CD4-positive, alpha-beta T cell treated with Interferon alpha-2 for 1 hour (primary cell): ENCODE measurements around the gene DMBT1.
"Not testable (repeated sequence)": the region's sequence is repeated elsewhere in the genome, so short reads cannot be mapped to it uniquely, and the experiment has no call there.

ENCODE experiments used
- DNase-seq, 2 donors: peaks; one replicate each; pipeline ENCODE4 v3.0.0-alpha.2; 2020 to 2022

The DMBT1 gene

GRCh38 chr10:122587098-122587760 lies 26.7 kb downstream of the DMBT1 start:
- DNase-seq = no peak

GRCh38 chr10:122588381-122588780 lies 27.8 kb downstream of the DMBT1 start:
- DNase-seq = no peak

DNA sequence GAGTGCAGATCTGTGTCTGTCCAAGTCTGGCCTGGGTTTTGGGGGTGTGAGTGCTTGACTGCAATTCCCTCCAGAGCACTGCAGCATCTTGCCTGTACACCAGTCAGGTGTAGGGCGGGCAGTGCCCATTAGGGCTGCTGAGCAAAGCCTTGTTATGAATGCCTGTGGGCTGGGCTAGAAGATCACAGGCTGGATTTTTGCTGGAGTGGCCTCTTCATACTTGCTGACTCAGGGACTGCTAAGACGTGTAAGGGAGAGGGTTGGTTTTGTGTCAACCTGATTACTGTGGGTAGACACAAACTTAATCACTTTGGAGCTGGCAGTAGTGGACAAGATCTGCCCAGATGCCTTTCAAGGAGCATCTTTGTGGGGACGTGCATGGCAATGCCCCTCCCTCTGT lies 29.6 kb downstream of the DMBT1 start:
- no peak for DNase-seq

- DNase-seq = no peak
Observed at GRCh38 chr10:122591736-122592135, 31.2 kb downstream of the DMBT1 start.

DNA sequence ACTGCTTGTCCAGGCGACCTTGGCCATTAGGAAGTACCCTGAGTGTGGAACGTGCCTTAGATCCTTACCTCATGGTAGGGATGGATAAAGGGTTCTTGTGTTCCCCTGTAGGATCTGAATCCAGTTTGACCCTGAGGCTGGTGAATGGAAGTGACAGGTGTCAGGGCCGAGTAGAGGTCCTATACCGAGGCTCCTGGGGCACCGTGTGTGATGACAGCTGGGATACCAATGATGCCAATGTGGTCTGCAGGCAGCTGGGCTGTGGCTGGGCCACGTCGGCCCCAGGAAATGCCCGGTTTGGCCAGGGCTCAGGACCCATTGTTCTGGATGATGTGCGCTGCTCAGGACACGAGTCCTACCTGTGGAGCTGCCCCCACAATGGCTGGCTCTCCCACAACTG lies 31.6 kb downstream of the DMBT1 start:
- no peak for DNase-seq

GRCh38 chr10:122617476-122618270 lies 57.1 kb downstream of the DMBT1 start:
- DNase-seq = no peak

- no peak for DNase-seq
Observed at GRCh38 chr10:122618461-122619165, 58.1 kb downstream of the DMBT1 start.

DNA sequence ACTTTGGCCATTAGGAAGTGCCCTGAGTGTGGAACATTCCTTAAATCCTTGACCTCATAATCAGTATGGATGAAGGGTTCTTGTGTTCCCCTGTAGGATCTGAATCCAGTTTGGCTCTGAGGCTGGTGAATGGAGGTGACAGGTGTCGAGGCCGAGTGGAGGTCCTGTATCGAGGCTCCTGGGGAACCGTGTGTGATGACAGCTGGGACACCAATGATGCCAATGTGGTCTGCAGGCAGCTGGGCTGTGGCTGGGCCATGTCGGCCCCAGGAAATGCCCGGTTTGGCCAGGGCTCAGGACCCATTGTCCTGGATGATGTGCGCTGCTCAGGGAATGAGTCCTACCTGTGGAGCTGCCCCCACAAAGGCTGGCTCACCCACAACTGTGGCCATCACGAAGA lies 60.4 kb downstream of the DMBT1 start:
- not testable (repeated sequence) for DNase-seq

DNA sequence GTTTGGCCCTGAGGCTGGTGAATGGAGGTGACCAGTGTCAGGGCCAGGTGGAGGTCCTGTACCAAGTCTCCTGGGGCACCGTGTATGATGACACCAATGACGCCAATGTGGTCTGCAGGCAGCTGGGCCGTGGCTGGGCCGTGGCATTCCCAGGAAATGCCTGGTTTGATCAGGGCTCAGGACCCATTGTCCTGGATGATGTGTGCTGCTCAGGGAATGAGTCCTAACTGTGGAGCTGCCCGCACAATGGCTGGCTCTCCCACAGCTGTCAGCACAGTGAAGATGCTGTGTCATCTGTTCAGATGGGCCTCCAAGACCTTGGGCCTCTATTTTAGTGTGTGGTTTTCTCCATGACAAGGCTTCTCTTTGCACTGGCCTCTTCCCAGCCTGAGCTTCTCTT lies 64.0 kb downstream of the DMBT1 start:
- DNase-seq = no peak

GRCh38 chr10:122630526-122630925 lies 70.0 kb downstream of the DMBT1 start:
- DNase-seq = no peak

DNA sequence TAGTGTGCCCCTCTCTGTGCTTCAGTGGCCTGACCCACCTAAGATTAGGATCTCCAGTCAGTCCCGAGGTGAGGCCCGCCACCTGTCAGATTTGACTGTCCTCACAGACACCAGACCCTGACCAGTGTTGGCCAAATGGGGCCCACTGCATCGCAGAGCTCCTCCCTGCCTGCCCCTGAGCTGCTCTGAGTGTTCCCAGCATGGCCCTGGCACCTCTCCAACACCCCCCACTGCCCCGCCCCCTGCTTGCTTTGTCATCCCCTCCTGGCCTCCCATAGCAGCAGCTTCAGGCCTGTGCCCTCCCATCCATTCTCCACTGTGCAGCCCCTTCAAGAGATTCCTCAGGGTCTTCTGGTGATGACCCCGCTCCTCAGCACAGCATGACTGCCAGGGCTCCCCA lies 71.5 kb downstream of the DMBT1 start:
- no peak for DNase-seq

DNA sequence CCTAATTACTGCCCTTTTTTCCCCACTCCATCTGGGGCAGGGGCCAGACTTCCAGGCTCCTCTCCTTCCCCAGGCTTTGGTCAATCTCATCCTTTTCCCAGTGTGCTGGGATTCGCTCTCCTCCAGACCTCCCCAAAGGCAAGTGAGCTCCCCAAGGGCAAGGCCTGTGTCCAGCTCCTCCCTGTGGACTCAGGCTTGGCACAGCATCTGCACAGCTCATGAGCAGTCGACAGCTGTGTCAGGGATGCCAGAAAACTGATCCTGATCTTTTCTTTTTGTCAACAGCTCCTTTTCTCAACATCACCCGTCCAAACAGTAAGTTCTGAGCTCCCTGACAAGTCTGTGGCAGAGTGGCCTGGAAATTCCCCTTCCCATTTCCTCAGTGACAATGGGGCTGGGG lies 72.0 kb downstream of the DMBT1 start:
- no peak for DNase-seq

- no peak for DNase-seq
Observed at GRCh38 chr10:122636953-122637352, 76.4 kb downstream of the DMBT1 start.

DNA sequence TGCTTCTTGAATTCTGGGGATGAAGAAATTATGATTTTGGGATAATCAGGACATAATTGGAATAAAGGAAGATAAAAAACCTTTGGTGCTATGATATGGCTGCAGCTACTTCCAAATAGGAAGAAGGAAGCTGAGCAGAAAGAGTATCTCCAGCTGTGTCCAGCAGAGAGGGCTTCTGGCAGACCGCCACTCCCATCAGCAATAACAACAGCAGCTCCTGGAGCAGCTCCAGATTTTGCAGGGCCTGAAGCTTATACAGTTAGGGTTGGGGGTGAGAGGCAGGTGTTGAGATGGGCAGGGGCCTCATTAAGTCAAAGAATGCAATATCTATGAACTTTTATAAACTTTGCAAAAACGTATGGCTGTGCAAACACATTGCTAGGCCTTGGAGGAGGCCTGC lies 76.8 kb downstream of the DMBT1 start:
- no peak for DNase-seq

DNA sequence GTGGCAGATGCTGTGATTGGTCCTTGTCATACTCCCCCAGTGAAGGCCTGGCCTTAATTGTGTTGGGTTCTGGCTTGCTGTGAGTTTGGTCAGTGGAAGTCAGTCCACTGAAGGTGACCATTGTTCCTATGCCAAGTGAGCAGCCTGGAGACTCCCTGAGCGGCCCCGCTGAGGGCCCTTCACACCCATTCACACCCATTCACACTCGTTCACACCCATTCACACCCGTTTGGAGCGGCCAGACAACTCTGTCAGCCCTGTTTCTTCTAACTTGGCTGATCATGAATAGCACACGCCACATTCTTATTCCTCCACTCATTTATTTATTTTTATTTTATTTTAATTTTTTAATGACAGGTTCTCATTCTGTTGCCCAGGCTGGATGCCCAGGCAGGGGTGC lies 77.6 kb downstream of the DMBT1 start:
- no peak for DNase-seq

- no peak for DNase-seq
Observed at GRCh38 chr10:122639801-122640200, 79.2 kb downstream of the DMBT1 start.

DNA sequence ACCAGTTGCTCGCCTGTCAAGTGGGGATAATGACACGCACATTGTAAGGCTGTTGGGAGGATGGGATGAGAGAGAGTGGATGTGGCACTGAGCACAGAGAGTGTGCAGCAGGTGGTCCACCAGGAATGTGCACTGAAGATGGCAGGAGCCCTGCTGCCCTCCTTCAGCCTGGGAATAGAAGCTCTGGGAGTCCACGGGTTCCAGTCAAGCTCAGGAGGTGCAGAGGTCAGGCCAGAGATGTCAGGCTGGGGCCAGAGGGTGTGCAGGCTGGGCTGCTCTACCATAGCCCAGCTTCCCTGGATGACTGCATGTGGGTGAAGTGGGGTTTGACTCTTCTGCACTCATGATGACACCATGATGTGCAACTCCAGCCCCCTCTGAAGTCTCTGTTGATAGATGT lies 80.4 kb downstream of the DMBT1 start:
- DNase-seq = no peak

- DNase-seq = no peak
Observed at GRCh38 chr10:122642726-122643605, 82.4 kb downstream of the DMBT1 start.

GRCh38 chr10:122643931-122644534 lies 83.5 kb downstream of the DMBT1 start:
- DNase-seq = no peak

DNA sequence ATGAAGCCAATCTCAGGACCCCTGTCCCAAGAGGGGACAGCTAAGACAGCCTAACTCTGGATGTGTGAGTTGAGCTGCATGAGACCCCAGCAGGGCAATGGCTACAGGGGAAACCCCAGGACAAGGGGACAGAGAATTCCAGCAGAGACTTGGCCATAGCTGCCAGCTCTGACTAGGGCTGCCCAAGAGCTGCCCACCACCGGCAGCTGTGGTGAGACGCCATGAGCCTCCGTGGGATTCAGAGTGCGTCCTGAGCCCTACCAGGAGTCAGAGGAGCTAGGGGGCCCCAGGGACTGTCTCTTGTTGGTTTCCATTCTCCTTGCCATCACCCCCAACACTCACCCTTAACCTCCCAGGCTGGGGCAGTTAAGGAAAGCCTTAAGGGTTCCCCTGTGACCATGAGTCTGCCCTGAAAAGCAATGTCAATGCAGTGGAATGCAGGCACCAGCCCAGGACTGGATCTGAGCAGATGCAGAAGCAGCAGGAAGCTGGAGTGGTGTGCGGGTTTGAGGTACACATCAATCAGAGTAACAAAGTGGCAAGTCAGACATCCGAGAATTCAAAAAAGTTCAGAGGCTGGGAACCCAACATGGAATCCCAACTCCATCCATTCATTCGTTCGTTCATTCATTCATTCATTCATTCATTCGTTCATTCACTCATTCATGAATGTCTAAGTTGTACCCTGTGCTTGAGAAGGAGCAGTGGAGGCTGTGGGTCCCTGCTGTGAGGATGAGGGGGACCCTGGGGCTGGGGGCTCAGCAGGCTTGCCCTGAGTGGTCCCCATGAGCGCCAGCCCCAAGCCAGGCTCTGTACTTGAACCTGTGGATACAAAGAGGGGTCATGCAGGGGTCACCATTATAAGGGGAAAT lies 86.2 kb downstream of the DMBT1 start:
- DNase-seq = no peak

DNA sequence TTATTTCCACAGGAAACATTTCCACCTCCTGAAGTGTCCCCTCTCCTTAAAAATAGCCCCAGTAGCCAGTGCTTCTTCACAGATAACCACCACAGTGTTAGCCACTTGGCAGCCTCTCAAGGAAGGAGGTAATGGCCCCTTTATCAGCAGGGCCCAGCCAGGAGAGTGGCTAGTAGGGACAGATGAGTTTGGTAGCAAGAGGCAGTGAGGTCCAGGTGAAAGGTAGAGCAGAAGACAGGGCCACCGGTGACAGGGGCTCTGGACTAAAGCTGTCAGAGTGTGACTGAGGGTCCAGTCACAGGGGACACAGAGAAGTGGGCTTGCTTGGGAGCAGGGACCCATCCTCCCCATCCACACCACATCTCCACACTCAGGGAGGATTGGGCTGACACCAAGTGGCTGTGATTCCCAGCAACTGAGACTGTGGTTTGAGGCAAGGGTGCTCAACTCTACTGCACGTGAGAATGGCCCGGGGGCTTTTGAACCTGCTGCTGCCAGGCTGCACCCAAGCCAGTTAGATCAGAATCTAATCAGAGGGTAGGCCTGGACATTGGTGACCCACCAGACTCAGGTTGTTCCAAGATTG lies 86.9 kb downstream of the DMBT1 start:
- DNase-seq = no peak
